GM19193 (cell line): Measurements from ENCODE around the gene LRP1B.

Experiments
- POLR2A ChIP-seq: IDR thresholded peaks from 4 replicates; pipeline ENCODE4 v1.6.1; 2011; ENCODE audit not compliant: insufficient read depth, insufficient read length; ENCODE audit errors: extremely low read depth

Gene LRP1B

GRCh38 chr2:140747665-140748064 lies 1383.2 kb downstream of the LRP1B start:
- TF ChIP-seq POLR2A = no peak

DNA sequence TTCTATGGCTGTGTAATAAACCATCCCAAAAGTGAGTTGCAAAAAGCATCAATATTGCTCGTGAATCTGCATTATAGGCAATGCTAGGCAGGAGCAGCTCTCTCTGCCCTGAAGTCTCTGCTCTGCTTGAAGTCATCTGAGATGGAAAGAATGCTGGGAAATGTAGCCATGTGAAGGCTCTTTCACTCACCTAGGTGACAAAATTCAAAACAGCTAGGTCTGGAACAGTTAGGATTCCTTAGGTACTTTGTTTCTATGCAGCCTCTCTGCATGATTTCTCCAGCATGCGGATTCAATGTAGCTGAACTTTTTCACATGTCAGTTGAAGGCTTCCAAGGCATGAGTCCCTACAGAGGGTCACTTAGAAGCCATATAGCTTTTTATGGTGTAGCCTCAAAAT lies 1383.7 kb downstream of the LRP1B start:
- TF ChIP-seq POLR2A = no peak

- no peak for TF ChIP-seq POLR2A
These were observed 1386.4 kb downstream of the LRP1B start for GRCh38 chr2:140744379-140744778.

DNA sequence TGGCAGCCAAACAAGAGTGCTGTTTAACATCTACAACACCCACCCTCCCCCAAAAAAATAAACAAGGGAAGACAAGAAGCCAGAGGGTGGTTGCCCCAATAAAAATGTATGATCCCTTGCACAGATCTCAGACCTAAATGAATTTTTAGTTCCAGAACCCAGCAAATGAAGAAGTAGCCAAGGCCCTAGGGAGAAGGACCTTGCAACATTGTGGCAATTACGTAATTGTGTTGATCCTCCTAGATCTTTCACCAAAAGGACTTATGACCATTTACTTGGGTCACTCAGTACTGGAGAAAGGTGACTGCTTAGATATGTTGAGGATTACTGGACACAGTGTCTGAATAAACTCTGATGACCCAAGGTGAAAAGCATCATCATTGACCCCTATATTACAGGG lies 1393.8 kb downstream of the LRP1B start:
- no peak for TF ChIP-seq POLR2A

- TF ChIP-seq POLR2A = no peak
These were observed 1395.8 kb downstream of the LRP1B start for GRCh38 chr2:140734992-140735391.

GRCh38 chr2:140718999-140719398 lies 1411.8 kb downstream of the LRP1B start:
- TF ChIP-seq POLR2A = no peak

DNA sequence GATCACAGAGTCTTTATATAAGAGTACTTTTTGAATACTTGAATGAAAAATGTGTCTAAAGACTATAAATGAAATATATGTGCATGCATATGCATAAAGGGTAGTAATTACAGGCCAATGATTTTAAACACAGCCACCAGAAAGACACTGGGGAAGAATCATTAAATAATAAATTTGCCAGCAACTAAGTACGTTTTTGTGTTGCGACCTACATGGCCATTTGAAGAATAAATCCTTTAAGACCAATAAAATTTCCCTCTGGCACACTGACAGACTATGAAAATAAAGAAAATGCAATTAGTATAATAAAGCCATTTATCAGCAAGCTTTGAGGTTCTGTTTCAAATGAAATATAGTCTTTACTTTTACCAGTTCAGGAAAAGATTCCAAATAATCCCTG lies 1413.3 kb downstream of the LRP1B start:
- TF ChIP-seq POLR2A = no peak

DNA sequence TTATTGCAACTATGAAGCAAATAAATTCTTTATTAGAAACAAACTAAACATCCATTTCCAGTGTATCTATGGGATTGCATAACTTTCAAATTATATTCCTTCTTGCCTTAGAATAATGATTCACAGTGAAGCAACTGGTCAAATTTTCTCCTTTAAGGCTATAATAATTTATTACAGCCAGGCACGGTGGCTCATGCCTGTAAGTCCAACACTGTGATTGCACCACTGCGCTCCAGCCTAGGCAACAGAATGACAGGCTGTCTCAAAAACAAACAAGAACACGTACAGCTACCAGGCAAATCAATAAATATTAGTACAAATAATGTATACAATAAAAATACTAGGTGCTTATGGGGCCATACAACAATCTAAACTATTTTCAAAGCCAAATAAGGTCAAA lies 1416.2 kb downstream of the LRP1B start:
- TF ChIP-seq POLR2A = no peak

DNA sequence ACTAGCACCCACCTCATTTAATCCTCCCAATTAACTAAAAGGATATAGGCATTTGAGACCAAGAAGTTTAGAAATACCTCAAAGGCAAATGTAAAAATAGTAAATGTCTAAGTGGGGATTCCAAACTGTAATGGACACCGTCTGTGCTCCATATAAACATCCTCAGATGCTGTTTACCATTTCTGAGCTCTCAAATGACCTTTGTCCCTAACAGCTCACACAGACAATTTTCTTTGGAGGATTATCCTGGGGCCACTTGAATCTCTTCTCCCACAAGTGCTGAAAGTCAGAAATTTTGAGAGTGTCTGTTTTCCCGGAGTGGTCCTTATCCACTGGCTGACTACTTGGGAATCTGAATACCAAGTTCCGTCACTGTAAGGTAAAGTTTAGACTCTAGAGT lies 1418.9 kb downstream of the LRP1B start:
- TF ChIP-seq POLR2A = no peak

- no peak for TF ChIP-seq POLR2A
These were observed 1429.1 kb downstream of the LRP1B start for GRCh38 chr2:140701726-140702125.

GRCh38 chr2:140698636-140699035 lies 1432.2 kb downstream of the LRP1B start:
- no peak for TF ChIP-seq POLR2A

- no peak for TF ChIP-seq POLR2A
These were observed 1434.4 kb downstream of the LRP1B start for GRCh38 chr2:140696449-140696848.

DNA sequence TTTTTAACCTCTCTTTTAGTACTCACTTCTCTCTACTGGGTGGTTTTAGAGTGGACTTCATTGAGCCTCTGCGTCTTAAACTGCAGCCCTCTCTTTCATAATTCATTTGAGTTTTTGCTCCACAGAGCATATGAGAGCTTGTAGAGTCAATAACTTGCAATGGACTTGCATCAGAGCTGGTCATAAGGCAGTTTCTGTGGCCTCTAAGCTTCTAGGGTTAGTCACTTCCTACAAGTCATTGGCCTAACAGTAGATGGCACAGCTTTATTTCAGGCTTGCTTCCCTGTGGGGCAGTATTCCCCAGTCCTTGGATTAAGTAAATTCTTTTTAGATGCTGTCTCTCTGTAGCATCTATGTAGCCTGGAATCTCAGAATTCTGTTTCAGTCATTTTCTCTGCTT lies 1435.7 kb downstream of the LRP1B start:
- no peak for TF ChIP-seq POLR2A

DNA sequence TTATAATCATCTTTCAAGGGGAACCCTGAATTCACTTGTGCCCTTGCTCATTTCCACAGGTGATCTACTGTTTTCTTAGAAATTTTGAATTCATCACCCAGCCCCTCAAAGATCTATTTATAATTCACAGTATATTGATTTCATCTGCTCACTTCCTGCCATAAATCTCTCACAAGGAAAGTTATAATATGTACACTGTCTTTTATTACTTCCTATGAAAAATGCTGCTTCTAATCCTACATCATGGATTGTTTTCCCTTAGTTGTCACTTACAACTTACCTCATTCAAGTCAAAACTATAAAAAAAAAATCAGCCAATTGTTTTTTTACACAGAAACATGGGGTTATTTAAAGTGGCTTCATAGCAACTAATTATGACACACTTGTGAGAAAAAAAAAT lies 1443.0 kb downstream of the LRP1B start:
- TF ChIP-seq POLR2A = no peak

DNA sequence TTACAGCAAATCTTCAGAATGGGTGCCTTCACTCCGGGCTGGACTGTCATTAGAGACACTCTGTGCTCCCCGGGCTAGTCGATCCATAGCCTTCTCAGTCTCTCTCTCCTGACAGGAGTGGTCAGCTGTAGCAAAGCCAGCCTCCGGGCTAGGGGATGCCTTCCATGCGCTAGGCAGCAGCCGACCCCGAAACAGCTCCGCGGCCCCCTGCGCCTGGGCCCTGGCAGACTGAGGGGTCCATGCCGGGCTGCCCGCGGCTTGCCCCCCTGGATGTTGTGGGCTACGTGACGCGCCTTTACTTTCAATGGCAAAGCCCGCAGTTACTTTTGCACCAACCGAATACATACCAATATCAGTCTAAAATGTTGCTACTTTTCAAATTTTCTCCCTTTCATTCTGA lies 1447.2 kb downstream of the LRP1B start:
- TF ChIP-seq POLR2A = no peak

- TF ChIP-seq POLR2A = no peak
These were observed 1450.0 kb downstream of the LRP1B start for GRCh38 chr2:140680862-140681261.

DNA sequence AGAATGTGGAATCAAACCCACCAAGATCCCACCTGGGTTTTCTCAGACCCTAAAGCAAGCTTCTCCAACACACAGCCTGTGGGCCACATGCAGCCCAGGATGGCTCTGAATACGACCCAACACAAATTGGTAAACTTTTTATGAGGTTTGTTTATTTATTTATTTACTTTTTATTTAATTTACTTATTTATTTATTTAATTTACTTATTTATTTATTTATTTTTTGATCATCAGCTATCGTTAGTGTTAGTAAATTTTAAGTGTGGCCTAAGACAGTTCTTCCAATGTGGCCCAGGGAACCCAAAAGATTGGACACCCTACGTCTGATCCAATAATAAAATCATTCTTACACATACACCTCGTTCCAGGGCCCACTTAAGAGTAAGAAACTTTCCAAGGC lies 1451.1 kb downstream of the LRP1B start:
- TF ChIP-seq POLR2A = no peak
